CD14-positive monocyte (primary cell): ENCODE measurements around the gene TULP3. TPM values are rescaled to one million over a fixed set of nuclear protein-coding genes. Genes with fewer than 3 reads are reported as not detected.

ENCODE experiments used
- DNase-seq, 3 donors: peaks; one replicate each; pipeline ENCODE4 v3.0.0-alpha.2; 2011 to 2022
- H2AFZ ChIP-seq: 2 replicates; pipeline ENCODE4 v1.6.0; 2012; ENCODE audit warnings: mild to moderate bottlenecking, low read depth, low read length, inconsistent platforms; ENCODE audit not compliant: insufficient read depth, poor library complexity, severe bottlenecking
- H3K27ac ChIP-seq, 2 donors: 1 replicate in 1 of 2; 2 replicates in 1 of 2; pipeline ENCODE4 v1.5.1; 2012 to 2013; ENCODE audit warnings: low read length in 2 of 2, control low read depth in 1 of 2, inconsistent platforms in 1 of 2, low read depth in 1 of 2, mild to moderate bottlenecking in 1 of 2
- H3K27me3 ChIP-seq, 2 donors: one replicate each; pipeline versions ENCODE4 v1.6.0 to v1.6.1; 2011 to 2013; ENCODE audit warnings: low read length in 2 of 2; ENCODE audit not compliant: control insufficient read depth in 2 of 2, insufficient read depth in 2 of 2
- H3K36me3 ChIP-seq, 2 donors: replicated peaks in 1 of 2; 1 replicate in 1 of 2; 2 replicates in 1 of 2; pipeline versions ENCODE4 v1.5.1 to v1.6.1; 2012 to 2013; ENCODE audit warnings: low read length in 2 of 2, control low read depth in 1 of 2, inconsistent platforms in 1 of 2, mild to moderate bottlenecking in 1 of 2; ENCODE audit not compliant: insufficient read depth in 2 of 2, control insufficient read depth in 1 of 2
- H3K4me1 ChIP-seq, 2 donors: 1 replicate in 1 of 2; 2 replicates in 1 of 2; pipeline versions ENCODE4 v1.5.1 to v1.6.1; 2012 to 2013; ENCODE audit warnings: low read length in 2 of 2, control low read depth in 1 of 2, inconsistent platforms in 1 of 2, mild to moderate bottlenecking in 1 of 2, moderate library complexity in 1 of 2; ENCODE audit not compliant: insufficient read depth in 2 of 2, control insufficient read depth in 1 of 2
- H3K4me2 ChIP-seq: replicated peaks from 2 replicates; pipeline ENCODE3; 2012; ENCODE audit warnings: low read length, moderate library complexity, mild to moderate bottlenecking; ENCODE audit not compliant: poor library complexity, severe bottlenecking; ENCODE audit errors: extremely low read depth
- H3K4me3 ChIP-seq, 3 experiments: fragments of 200-600 bp in 1 of 3; sonication (generic) in 1 of 3; replicated peaks in 1 of 3; 1 replicate in 2 of 3; 2 replicates in 1 of 3; pipeline ENCODE4 v1.5.1; 2011 to 2013; ENCODE audit warnings: low read length in 3 of 3, mild to moderate bottlenecking in 3 of 3, control low read depth in 2 of 3, low read depth in 2 of 3, inconsistent platforms in 1 of 3, moderate library complexity in 1 of 3
- H3K79me2 ChIP-seq: 2 replicates; pipeline ENCODE4 v1.6.0; 2012; ENCODE audit warnings: mild to moderate bottlenecking, control low read depth, inconsistent platforms, low read length, moderate library complexity; ENCODE audit not compliant: insufficient read depth
- H3K9ac ChIP-seq: 2 replicates; pipeline ENCODE4 v1.6.0; 2017; ENCODE audit warnings: low read length, mild to moderate bottlenecking; ENCODE audit not compliant: insufficient read depth, poor library complexity, severe bottlenecking
- H3K9me3 ChIP-seq, 2 donors: replicated peaks in 1 of 2; 1 replicate in 1 of 2; 2 replicates in 1 of 2; pipeline versions ENCODE4 v1.5.1 to v1.6.1; 2012 to 2013; ENCODE audit warnings: low read length in 2 of 2, control low read depth in 1 of 2; ENCODE audit not compliant: control insufficient read depth in 1 of 2, insufficient read depth in 1 of 2
- H4K20me1 ChIP-seq: 2 replicates; pipeline ENCODE4 v1.6.0; 2012; ENCODE audit warnings: mild to moderate bottlenecking, low read length, control low read depth, moderate library complexity; ENCODE audit not compliant: insufficient read depth
- H3K27ac Mint-ChIP-seq, 7 donors: one replicate each; pipeline ENCODE4 v1.8.0; 2020; ENCODE audit warnings: mild to moderate bottlenecking in 7 of 7, mixed read lengths in 7 of 7, moderate library complexity in 6 of 7, inconsistent platforms in 2 of 7
- H3K27me3 Mint-ChIP-seq, 3 donors: one replicate each; pipeline ENCODE4 v1.8.0; 2021 to 2022; ENCODE audit warnings: low read depth in 3 of 3, mild to moderate bottlenecking in 3 of 3, mixed read lengths in 3 of 3, moderate library complexity in 3 of 3, inconsistent platforms in 1 of 3
- H3K36me3 Mint-ChIP-seq, 2 donors: one replicate each; pipeline ENCODE4 v1.8.0; 2020; ENCODE audit warnings: mixed read lengths in 2 of 2, inconsistent platforms in 1 of 2, mild to moderate bottlenecking in 1 of 2
- H3K4me1 Mint-ChIP-seq: one replicate; pipeline ENCODE4 v1.8.0; 2020; ENCODE audit warnings: mild to moderate bottlenecking, mixed read lengths
- H3K4me3 Mint-ChIP-seq, 2 donors: one replicate each; pipeline ENCODE4 v1.8.0; 2020; ENCODE audit warnings: mild to moderate bottlenecking in 2 of 2, mixed read lengths in 2 of 2, moderate library complexity in 1 of 2
- H3K9me3 Mint-ChIP-seq, 7 donors: one replicate each; pipeline ENCODE4 v1.8.0; 2020 to 2022; ENCODE audit warnings: mixed read lengths in 7 of 7, mild to moderate bottlenecking in 6 of 7, moderate library complexity in 6 of 7, inconsistent platforms in 2 of 7
- WGBS: methylation state at CpG from one replicate; pipeline ENCODE4 v1.1.5; 2013; ENCODE audit warnings: missing lambda C conversion rate; ENCODE audit not compliant: insufficient coverage; 5-methylcytosine and 5-hydroxymethylcytosine counted together
- intact Hi-C, 2 donors: fragments of 100-400 bp; cut with micrococcal nuclease; formaldehyde crosslinking; loops; one replicate each; pipeline versions ENCODE4 v1.15.0 to v1.15.1; 2023
- polyA plus RNA-seq, 3 donors: library from polyadenylated mRNA; depleted of rRNA in 1 of 3; unstranded in 2 of 3; stranded (reverse) in 1 of 3; fragments of 300-500 nt in 2 of 3; fragments of >200 nt in 1 of 3; fragmentation: Illumina TruSeq in 2 of 3; gene quantifications; 1 replicate in 2 of 3; 2 replicates in 1 of 3; pipeline ENCODE4 v1.2.3, GENCODE V29; 2012 to 2021
- TF ChIP-seq, protein P1 (sequence below): fragments of 200-600 bp; IDR thresholded peaks from one replicate; pipeline ENCODE4 v1.8.0; 2022; ENCODE audit warnings: antibody characterized with exemption, mild to moderate bottlenecking

TULP3 gene
- polyA plus RNA-seq, 3 donors: 1.7 to 3.6 (median 2.3) TPM

DNA sequence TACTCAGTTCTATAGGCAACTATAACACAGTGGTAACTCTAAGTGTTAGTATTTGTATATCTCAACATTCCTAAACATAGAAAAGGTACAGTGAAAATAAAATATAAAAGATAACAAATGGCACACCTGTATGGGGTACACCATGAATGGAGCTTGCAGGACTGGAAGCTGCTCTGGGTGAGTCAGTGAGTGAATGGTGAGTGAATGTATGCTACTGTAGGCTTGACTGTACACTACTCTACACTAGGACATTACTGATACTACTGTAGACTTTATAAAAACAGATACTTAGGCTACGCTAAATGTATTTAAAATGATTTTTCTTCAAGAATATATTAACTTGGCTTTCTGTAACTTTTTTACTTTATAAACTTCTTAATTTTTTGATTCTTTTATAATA, 94.0 kb downstream of the TULP3 start:
- Histone ChIP-seq H3K36me3 (no peaks in the 10 kb centered on the region), H3K9me3 (peaks cover 0 to 4% of the 10 kb centered on the region in 2 donors), H3K4me1 (no peaks in the 10 kb centered on the region), H3K4me3 (no peak overlapping the region), H3K4me2 (no peak overlapping the region), H4K20me1 (no peaks in the 10 kb centered on the region), H3K27me3 (no peaks in the 10 kb centered on the region), H3K27ac (no peak overlapping the region), H3K9ac (no peak overlapping the region), H2AFZ (no peak overlapping the region), H3K79me2 (no peaks in the 10 kb centered on the region)
- TF ChIP-seq, protein P1, sequence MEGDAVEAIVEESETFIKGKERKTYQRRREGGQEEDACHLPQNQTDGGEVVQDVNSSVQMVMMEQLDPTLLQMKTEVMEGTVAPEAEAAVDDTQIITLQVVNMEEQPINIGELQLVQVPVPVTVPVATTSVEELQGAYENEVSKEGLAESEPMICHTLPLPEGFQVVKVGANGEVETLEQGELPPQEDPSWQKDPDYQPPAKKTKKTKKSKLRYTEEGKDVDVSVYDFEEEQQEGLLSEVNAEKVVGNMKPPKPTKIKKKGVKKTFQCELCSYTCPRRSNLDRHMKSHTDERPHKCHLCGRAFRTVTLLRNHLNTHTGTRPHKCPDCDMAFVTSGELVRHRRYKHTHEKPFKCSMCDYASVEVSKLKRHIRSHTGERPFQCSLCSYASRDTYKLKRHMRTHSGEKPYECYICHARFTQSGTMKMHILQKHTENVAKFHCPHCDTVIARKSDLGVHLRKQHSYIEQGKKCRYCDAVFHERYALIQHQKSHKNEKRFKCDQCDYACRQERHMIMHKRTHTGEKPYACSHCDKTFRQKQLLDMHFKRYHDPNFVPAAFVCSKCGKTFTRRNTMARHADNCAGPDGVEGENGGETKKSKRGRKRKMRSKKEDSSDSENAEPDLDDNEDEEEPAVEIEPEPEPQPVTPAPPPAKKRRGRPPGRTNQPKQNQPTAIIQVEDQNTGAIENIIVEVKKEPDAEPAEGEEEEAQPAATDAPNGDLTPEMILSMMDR: no peak
- peaks cover 0 to 10% (median 0%) of the 10 kb centered on the region in 7 donors for H3K9me3 Mint-ChIP-seq
- peaks cover 1 to 5% (median 2%) of the 10 kb centered on the region in 3 donors for H3K27me3 Mint-ChIP-seq
- H3K4me3 Mint-ChIP-seq: no peak overlapping the region
- H3K27ac Mint-ChIP-seq: no peak overlapping the region
- DNase-seq: no peak
- no CpG with 5 or more reads among the region's 1 CpG for WGBS
- intact Hi-C loops: no loop called here
- no peaks in the 10 kb centered on the region for H3K4me1 Mint-ChIP-seq
- H3K36me3 Mint-ChIP-seq: no peaks in the 10 kb centered on the region

DNA sequence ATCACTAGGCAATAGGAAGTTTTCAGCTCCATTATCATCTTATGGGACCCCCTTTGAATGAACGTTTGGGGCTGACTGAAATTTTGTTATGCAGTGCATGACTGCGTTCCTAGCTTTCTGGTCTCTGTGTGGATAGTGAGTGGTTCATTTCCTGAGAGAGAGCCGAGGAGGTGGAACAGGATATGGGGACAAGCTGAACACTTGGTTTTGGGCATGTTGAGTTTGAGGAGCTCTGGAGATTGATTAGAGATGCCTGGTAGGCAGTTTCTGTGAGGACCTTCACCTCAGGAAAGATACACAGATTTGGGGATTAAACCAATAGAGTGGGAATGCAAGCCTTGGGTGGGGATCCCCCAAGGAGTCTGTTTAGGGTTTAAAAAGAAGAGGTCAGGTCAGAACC, 96.2 kb downstream of the TULP3 start:
- no peak overlapping the region for H3K4me3 ChIP-seq
- no peak overlapping the region for H3K27ac Mint-ChIP-seq
- no peaks in the 10 kb centered on the region for H3K4me1 Mint-ChIP-seq
- TF ChIP-seq, protein P1: no peak
- H2AFZ ChIP-seq: no peak overlapping the region
- H3K4me2 ChIP-seq: no peak overlapping the region
- DNase-seq: no peak
- H4K20me1 ChIP-seq: no peaks in the 10 kb centered on the region
- no peaks in the 10 kb centered on the region for H3K4me1 ChIP-seq
- intact Hi-C loops: no loop called here
- peaks cover 0 to 13% (median 0%) of the 10 kb centered on the region in 7 donors for H3K9me3 Mint-ChIP-seq
- H3K36me3 Mint-ChIP-seq: no peaks in the 10 kb centered on the region
- 76% methylated on average over 3 of the region's 3 CpGs for WGBS
- no peaks in the 10 kb centered on the region for H3K79me2 ChIP-seq
- no peak overlapping the region for H3K4me3 Mint-ChIP-seq
- H3K9me3 ChIP-seq: peaks cover 0 to 4% of the 10 kb centered on the region in 2 donors
- H3K27me3 ChIP-seq: no peaks in the 10 kb centered on the region
- H3K9ac ChIP-seq: no peak overlapping the region
- H3K27ac ChIP-seq: no peak overlapping the region
- no peaks in the 10 kb centered on the region for H3K36me3 ChIP-seq
- H3K27me3 Mint-ChIP-seq: peaks cover 1 to 5% (median 3%) of the 10 kb centered on the region in 3 donors
